ENCODE measurements around the gene SOBP.

SOBP gene

DNA sequence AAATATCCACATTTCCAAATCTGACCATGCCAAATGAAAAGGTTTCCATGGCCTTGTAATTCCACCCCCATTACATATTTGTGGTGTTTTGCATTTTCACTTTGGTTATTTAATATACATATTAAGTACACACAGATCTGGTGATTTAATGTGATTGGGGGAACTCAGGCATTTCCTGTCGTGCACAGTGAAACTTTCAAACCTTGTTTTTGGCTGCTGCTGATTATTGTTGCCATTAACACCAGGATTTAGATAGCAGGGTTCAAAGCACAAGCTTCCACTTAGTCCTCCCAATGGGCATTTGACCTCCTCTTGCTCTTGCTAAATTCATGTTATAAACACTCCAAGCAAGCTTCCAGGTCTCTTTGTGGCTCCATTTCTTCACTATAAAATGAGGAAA is 166.5 kb downstream of the SOBP start:
- no peak for DNase-seq

DNA sequence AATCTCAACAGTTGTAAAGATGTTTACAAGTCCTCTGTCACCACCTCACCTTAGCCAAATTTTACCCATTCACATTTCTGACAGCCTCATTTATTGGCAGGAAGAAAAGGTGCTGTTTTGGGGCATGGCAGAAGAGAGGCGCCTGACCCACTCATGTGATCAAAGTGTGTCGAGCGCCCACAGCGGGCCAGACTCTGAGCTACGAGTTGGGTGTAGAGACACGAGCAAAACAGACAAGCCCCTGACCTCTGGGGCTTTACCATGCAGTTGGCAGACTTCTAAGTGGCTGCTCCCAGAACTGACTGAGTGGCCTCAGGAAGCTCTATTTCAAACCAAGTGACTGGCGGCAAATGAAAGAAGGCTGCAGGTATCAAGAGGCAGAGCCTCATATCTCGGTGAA is 167.0 kb downstream of the SOBP start:
- DNase-seq: no peak

DNA sequence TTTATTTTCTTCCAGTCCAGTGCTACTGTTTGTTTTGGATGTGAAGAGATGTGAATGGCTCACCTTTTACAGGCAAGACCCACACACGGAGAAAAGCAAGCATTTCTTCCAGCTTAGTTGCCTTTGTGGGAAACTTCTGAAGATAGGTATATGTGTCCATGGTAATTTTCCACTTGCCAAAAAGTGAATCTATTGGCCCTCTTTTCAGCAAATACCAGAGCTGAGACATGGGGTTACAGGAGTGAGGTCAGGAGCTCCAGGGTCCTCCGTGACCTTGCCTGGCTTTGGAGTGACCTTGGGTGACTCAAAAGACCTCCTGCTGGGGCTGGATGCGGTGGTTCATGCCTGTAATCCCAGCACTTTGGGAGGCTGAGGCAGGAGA is 167.4 kb downstream of the SOBP start:
- no peak for DNase-seq

DNA sequence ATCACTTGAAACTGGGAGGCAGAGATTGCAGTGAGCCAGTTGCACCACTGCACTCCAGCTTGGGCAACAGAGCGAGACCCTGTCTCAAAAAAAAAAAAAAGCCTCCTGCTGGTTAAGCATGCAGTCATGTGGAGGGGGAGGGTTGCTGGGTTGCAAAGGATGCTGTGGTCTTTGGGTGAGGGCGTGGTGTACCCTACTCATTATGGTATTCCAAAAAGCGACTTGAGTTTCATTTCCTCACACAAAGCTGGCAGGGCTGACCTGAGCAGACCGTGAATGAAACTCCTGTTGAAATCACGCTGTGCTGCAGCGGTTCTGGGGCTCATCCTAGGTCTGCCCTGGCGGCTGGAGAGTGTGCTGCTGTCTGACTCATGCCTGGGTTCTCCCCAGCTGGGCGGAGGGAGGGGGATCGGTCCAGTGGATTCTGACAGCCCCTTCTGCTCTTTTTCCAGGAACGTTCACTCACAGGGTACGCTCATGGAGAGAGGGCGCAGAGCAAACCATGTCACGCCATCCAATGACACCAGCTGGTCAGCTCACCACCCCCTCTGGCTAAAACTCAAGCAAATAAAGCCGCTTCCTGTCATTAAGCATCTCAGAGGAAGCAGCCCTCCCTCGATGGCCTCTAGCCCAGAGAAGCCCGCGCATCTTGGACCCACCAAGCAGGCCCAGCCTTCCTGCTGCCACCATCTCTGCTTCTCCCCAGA is 168.0 kb downstream of the SOBP start:
- peak in 2 of 56 donors; percentile 13 to 32 for DNase-seq

DNA sequence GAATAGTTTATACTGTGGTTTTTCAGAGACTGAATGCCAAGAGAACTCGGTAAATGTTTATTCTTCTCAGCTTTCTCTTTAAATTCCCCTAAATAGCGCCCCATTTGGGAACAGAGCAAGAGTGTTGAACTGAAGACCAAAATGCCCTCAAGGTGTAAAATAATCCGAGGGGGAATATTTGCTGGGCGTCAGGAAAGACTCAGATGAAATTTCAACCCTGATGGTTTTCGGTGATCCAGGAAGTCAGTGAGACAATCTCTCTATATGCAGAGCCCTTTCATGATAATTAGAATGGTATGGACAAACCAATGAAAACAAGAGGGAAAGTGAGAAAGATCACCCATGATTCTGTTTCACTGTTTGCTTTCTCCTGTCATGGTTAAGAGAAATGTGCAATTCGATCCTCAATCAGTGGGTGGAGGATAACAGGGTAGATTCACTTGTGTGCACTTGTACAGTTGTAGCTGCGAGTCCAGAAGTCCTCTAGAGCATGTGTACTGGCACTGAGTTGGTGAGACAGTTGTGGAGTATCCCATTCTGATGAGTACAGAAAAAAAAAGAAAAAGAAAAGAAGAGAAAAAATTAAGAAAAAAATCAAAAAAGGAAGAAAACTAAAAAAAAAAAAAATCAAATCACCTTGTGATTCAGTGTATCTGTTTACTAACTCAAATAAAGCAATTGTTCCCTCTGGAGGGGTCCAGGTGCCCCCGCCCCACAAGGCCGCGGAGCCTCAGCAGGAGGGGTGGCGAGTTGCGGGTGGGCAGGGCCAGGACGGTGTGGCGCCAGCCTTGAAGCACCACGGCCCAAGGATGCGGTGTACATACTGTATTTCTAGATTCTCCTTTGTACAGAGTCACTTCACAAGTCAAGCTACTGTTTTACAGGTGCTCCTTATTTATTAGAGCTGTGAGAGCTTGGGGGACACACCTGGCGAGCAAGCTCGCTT is 169.3 kb downstream of the SOBP start:
- DNase-seq: no peak

DNA sequence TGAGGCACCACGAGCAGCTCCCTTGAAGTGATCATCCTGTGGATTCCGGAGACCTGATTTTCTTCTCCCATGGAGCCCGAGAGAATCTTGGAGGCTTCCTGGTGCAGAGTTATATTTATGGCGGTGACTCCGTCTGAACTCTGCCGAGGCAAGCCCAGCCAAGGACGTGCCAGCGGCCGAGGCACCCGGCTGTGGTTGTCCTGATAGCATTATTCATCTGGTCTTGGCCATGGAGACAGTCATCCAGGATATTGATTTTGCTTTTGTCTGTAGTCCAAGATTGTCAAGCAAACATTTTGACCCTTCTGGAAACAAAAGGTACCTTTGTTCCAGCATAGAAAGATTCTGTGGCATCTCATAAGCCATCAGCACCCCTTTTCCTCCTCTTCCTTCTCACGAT is 170.9 kb downstream of the SOBP start:
- DNase-seq: no peak

DNA sequence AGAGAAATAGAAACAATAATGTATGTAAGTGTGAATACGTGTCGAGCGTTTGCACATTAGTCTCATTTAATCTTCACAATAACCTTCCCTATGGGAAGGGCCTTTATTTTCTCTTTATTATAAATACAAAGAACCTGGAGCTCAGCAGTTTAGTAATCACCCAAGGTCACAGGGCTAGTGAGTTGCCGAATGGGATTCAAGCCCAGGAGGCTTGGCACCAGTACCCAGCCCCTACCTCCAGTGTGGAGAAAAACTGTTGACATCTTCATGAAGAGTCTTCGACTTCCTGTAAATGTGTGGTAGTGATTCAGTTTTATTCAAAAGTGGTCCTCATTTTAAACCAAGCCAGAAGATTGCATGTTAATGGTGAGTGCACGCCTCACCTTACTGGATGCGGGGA is 171.4 kb downstream of the SOBP start:
- peak in 1 of 56 donors; percentile 15 for DNase-seq

DNA sequence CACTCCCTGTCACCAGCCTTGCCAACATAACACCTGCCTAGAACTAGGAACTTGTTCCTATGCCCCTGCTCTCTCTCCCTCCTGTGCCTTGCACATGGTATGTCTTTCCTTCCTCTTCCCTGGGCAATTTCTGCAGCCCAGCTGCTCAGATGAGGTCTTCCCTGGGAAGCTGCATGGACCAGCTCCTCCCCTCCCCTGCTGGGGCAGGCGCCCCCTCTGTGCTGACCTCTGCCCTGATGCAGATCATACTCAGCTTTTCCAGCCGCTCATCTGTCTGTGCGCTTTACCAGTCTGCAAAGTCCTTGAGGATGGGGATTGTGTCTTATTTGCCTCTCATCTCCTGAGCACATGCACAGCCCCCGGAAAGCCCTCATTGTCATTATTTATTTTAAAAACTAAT is 172.4 kb downstream of the SOBP start:
- DNase-seq: no peak

DNA sequence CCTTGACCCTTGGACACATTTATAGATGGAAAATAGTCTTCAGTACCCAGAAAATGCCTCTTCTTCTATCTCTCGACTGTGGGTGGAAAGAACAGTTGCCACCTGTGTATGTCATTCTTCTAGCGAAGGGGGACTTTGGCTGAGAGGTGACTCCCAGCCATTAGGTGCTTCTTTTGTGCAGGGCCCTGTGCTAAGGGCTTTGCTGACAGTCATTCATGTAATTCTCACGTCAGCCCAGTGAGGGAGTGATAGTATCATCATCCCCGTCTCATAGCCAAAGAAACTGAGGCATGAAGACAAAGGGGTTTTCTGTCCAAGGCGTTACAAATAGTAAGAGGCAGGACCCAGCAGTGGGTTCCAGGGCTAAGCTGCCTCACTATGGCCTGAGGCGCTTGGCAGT is 173.4 kb downstream of the SOBP start:
- no peak for DNase-seq

DNA sequence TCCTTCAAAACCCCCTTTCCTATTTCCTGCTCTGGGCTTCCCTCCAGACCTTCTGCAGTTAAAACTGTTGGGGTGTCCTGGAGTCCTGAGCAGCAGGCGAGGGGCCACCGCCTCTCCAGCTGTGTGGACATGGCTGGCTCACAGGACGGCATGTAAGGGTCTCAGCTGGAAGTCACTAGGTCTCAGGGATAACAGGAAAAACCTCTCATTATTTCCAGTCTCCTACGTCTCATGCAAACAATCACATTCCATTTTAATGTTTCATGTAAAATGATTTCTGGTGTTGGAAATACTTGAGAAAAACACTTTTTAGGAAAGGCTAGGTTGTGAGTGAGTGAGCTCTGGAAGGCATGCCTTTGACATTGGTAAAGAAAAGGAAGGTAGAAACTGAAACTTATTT is 175.5 kb downstream of the SOBP start:
- DNase-seq: no peak

DNA sequence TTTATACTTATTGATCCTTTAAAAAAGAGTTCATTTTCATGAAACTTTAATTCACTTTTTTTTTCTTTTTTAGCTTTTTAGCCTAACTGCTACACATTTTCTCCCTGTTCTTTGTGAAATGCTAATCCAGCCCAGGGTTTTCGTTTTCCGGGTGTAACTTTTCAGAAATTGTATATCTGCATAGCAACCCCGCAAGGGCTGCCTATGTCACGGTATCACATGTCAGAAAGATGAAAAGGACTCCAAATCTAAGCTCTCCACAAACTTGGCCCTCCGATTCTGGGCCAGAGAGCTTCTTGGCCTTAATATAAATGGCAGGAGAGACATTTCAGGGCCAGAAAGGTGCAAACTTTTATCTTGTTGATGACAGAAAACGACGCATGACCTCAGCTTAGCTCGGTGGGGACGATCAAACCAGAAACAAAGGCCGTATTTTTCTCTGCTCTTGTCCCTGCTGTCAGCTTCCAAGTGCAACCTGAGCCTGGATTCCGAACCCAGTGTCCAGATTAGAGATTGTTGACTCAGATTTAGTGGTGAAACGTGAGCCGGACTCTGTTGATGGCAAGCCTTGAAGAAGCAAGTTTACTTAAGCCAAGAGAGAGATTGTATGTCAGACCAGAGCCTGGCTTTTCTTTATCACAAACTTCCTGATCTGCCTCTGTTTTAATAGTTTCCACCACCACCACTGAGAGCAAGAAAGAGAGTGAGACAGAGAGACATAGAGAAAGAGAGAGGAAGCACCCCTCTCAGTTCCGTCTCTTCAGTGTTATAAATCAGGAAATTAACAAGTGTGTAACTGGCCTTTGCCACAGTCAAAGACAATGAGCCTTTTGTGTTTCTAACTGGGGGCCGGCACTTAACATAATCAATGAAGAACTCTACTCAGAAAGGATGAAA is 176.4 kb downstream of the SOBP start:
- DNase-seq: no peak

DNA sequence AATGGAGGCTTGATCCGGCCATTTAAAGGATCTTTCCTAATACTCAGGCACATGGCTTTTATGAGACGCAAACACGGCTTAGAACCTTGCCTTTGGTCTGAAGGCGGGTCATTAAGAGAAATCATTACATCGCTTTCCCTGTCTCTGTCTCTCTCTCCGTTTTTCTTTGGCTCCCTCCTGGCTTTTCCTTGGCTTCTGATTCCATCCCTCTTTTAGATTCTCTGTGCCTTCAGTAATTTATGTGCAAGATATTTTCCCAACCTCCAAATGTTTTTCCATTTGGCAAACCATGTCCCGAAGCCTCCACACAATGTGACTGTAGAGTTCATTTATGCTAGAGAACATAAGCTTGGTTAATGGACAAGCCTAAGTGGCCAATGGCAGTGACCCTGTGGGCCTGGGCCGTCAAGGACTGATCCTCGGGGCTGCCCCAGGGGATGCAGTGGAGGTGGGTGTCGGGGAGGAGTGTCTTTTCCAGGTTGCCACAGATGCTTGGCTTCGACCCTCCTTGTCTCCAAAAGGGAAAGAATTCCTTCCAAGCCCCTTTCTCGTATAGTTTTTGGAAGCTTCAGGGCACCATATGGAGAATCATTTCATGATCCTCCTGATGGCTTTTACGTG is 177.2 kb downstream of the SOBP start:
- DNase-seq: no peak

DNA sequence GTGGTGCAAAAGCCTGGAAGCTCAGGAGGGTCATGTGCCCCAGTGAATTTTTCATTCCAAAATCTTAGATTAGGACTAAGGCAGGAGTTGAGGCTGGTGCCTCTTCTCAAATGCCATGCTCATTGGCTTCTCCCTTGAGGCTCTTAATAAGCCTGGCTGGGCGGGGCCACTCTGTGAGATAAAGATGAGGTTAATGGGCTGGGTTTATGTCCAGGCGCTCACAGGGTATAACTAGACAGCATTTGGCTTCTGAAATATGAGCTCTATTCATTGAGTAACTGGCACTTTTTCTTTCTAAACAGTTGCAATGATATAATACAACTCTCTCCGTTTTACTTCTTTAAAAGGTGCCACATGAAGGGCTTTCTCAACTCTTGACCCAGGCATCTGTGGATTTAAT is 177.9 kb downstream of the SOBP start:
- no peak for DNase-seq

DNA sequence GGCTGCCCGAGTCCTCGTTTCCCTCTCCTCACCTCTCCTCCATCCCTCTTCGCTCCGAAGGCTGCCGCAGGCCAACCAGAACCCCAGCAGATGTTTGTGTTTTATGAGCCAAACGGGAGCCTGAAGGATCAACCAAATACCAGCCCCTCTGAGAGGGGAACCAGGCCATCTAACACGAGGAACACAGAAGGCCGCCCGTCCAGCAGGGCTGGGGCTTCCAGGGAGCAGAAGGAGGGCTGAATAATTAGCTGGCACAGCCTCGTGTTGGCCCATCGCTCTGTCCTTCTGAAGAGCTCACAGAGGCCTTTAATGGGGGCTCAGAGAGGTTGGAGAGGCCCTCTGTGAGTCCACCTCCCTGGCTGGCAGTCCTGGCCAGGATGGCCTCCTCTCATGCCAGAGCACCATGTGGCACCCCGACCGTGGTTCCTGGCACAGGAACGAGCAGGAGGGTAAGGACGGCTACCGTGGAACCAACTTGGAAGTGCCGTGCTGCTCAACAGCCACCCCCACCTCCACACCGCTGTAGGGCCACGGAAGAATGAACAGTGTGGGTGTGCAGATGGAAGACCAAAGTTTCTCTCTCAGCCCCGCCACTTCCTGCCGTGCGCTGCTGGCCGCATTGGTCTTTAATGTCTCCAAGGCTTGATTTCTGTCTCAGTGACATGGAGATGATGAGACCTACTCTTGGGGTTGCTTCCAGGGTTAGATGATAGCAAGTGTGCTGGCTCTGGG is 179.0 kb downstream of the SOBP start:
- peak in 1 of 56 donors; percentile 16 for DNase-seq

DNA sequence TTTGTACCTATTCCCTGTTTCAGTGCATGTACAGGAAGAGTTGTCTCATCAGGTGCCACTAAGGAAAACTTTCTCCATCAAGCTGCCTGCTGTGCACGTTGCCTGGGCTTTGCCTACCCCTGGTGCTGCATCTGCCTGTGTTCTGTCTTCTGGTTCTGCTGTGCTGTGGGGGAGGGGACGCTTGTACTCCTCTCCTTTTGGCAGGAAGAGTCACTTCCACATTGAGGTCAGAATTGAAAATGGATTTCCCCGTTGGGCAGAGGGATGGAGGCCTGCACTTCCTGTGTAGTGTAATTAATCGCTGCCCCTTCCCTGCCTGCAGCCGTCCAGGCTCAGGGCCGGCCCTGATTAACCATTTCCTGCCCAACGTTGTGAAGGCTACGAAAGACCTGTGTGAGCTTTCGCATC is 180.9 kb downstream of the SOBP start:
- peak in 30 of 56 donors; percentile 9 to 66 (median 32) for DNase-seq

DNA sequence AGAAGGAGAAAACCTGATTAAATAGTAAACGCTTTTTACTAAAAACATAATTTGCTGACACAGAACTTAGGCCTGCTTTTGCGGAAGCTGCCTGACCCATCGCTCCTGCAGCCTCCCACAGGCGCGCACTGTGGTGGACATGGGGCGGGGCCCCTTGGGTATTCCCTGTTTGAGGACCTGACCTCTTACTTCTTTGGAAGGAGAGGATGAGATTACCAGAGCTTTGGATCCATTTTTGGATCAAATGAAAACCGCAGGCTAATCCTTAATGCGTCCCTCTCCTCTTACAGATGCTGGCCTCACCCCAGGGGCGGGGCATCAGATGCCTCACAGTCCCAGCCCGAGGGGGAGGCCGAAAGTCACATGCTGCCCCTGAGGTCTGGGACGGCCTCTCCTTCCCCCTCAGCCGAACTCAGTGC is 183.2 kb downstream of the SOBP start:
- no peak for DNase-seq

DNA sequence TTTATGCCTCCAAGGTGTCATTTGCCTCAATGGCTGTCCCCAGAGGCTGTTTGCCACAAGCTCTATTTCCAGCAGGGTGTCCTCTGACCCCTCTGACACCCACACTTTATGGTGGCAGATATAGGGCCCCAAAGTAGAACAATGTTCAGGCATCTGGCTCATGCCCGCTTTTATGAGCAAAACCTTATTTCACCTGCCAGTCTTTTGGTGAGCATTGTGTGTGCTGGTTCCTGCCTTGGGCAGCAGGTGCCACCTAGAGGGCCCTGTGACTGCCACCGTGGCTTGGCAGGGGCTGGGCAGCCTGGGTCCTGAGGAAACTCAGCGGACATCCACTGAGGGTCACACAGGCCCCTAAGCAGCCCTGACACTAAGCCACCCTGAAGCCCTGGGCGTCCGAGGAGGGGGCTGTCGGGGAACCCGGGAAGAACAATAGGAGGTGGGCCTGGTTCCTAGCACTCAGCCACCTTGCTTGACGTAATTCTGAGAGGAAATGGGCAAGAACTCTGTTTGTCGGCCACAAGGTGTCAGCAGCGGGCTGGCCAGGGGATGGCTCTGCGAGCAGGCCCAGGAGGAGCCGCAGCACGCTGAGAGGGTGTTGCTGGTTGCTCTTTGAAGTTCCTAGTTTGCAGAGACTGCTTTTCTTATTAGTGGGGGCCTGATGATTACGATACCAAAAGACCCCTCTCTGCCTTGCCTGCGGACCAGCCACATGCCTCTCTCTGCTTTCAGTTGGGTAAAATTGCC is 185.2 kb downstream of the SOBP start:
- peak in 53 of 56 donors; percentile 16 to 84 (median 65) for DNase-seq

DNA sequence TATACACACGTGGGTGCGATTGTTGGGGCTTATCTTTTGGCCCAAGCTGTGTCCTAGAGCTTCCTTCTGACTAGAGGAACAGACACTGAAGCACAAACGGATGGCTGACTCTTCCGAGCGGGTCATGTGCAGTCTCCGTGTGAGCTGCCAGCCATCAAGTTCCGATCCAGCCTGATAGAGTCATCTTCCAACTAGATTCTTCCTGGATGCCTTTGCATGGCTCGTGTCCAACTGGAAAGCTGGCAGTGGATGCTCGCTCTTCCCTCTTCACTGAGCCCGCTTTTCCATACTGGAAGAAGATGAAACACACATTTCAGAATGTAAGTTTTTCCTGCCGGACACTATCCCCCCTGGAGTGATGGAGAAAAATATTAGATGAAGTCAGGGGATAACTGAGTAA is 186.1 kb downstream of the SOBP start:
- no peak for DNase-seq

DNA sequence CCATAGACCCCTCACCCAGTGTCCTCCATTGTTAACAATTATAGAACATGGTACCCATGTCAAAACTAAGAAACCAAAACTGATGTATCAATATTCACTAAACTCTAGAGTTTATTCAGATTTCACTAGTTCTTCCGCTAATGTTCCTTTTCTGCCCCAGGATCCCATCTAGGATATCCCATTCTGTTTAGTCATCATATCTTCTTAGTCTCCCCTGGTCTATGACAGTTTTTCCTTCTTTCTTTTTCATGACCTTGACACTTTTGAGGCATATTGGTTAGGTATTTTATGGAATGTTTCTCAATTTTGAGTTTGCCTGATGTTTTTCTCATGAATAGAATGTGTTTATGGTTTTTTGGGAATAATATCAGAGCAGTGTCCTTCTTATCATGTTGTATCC is 187.5 kb downstream of the SOBP start:
- DNase-seq: no peak

DNA sequence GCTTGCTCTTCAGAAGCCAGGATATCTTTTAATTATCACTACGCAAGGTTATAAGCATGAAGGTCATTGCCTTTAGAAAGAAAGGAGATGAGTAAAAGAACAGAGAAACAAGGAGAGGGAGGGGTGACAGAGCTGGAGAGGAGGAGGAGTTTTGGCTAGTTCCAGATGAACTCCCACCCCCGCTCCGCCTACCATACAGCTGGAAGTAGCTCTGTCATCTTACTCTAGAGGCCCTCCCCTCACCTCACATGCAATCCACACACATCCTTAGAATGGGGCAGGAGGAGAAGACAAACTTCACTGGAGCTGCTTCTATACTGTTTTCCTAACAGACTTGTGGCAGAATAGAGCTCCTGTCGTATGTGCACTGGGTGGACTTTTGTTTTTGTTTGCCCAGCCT is 189.5 kb downstream of the SOBP start:
- DNase-seq: peak in 16 of 56 donors; percentile 15 to 71 (median 34)

Measured in amygdala (tissue), 56 donors.